ENCODE data around the gene DNMBP. TPM values are rescaled to one million over a fixed set of nuclear protein-coding genes. Genes with fewer than 3 reads are reported as not detected.

The DNMBP gene
- total RNA-seq: 27.4 TPM

GRCh38 chr10:100009793-100010676, at the start of gene DNMBP:
Gene DNMBP, minus strand, starts transcription at chr10:100009947. Its CDS starts 37,823 bp downstream, at chr10:99972124.

Other genes starting within 250 kb of the DNMBP start
- 3.4 TPM for gene ABCC2, start 227.3 kb downstream of the DNMBP start, total RNA-seq
- not detected for gene CPN1, start 71.9 kb upstream of the DNMBP start, total RNA-seq
- gene ERLIN1, start 176.1 kb upstream of the DNMBP start, total RNA-seq: 37.0 TPM
- 38.2 TPM for gene CHUK, start 219.6 kb upstream of the DNMBP start, total RNA-seq

Measured in camera-type eye (tissue), 1 donor.